ENCODE results near the gene ZSCAN18. TPM values are rescaled to one million over a fixed set of nuclear protein-coding genes. Genes with fewer than 3 reads are reported as not detected.
"Not testable (repeated sequence)": the region's sequence is repeated elsewhere in the genome, so short reads cannot be mapped to it uniquely, and the experiment has no call there.

The ZSCAN18 gene
- 3.0 TPM in 2 replicates for total RNA-seq

- peaks cover 4% of the 10 kb centered on the region for H3K36me3 Mint-ChIP-seq (ENCODE audit: low read depth)
- H3K27ac Mint-ChIP-seq = peak within 1 kb of the TSS; percentile 88
- peak; percentile 76 for DNase-seq (ENCODE audit: low spot score)
- H3K4me3 Mint-ChIP-seq (ENCODE audit: low read depth) = peak within 1 kb of the TSS; percentile 77
- H3K4me1 Mint-ChIP-seq (ENCODE audit: low read depth) = no peaks in the 10 kb centered on the region
- intact Hi-C loops (cut with micrococcal nuclease) = no loop called here
- no peaks in the 10 kb centered on the region for H3K27me3 Mint-ChIP-seq (ENCODE audit: low read depth)
- H3K9me3 Mint-ChIP-seq = peaks cover 42% of the 10 kb centered on the region
Observed at GRCh38 chr19:58097781-58098681, at the start of gene ZSCAN18. Gene ZSCAN18, minus strand, starts transcription at chr19:58098231. Its CDS starts 7,964 bp downstream, at chr19:58090267.

- DNase-seq (ENCODE audit: low spot score); intact Hi-C loops (cut with micrococcal nuclease): not testable (repeated sequence)
Observed at GRCh38 chr19:58147475-58147874, 49.4 kb upstream of the ZSCAN18 start.

GRCh38 chr19:58145849-58146248 is 47.8 kb upstream of the ZSCAN18 start:
- Mint-ChIP-seq H3K27ac (no peak overlapping the region), H3K4me3 (ENCODE audit: low read depth) (no peak overlapping the region), H3K4me1 (ENCODE audit: low read depth) (peaks cover 3% of the 10 kb centered on the region), H3K27me3 (ENCODE audit: low read depth) (no peaks in the 10 kb centered on the region), H3K9me3 (peaks cover 40% of the 10 kb centered on the region), H3K36me3 (ENCODE audit: low read depth) (peaks cover 26% of the 10 kb centered on the region)
- intact Hi-C loops (cut with micrococcal nuclease) = no loop called here
- no peak for DNase-seq (ENCODE audit: low spot score)

More at GRCh38 chr19:58147475-58147874, 49.4 kb upstream of the ZSCAN18 start:
- H3K27ac Mint-ChIP-seq; H3K4me1 Mint-ChIP-seq (ENCODE audit: low read depth); H3K4me3 Mint-ChIP-seq (ENCODE audit: low read depth); H3K27me3 Mint-ChIP-seq (ENCODE audit: low read depth): not testable (repeated sequence)
- H3K36me3 Mint-ChIP-seq (ENCODE audit: low read depth) = peaks cover 27% of the 10 kb centered on the region
- H3K9me3 Mint-ChIP-seq = peaks cover 45% of the 10 kb centered on the region

- Mint-ChIP-seq H3K9me3 (peaks cover 73% of the 10 kb centered on the region), H3K27ac (no peak overlapping the region)
- intact Hi-C loops (cut with micrococcal nuclease) = no loop called here
Observed at GRCh38 chr19:58134244-58134643, 36.2 kb upstream of the ZSCAN18 start.

GRCh38 chr19:58129284-58129683 is 31.3 kb upstream of the ZSCAN18 start:
- Mint-ChIP-seq H3K9me3 (peaks cover 80% of the 10 kb centered on the region), H3K27ac (no peak overlapping the region), H3K4me3 (ENCODE audit: low read depth) (no peak overlapping the region), H3K4me1 (ENCODE audit: low read depth) (no peaks in the 10 kb centered on the region), H3K36me3 (ENCODE audit: low read depth) (peaks cover 57% of the 10 kb centered on the region), H3K27me3 (ENCODE audit: low read depth) (no peaks in the 10 kb centered on the region)
- intact Hi-C loops (cut with micrococcal nuclease) = no loop called here
- DNase-seq (ENCODE audit: low spot score) = no peak

More at GRCh38 chr19:58134244-58134643, 36.2 kb upstream of the ZSCAN18 start:
- Mint-ChIP-seq H3K27me3 (ENCODE audit: low read depth) (no peaks in the 10 kb centered on the region), H3K4me3 (ENCODE audit: low read depth) (no peak overlapping the region), H3K36me3 (ENCODE audit: low read depth) (peaks cover 66% of the 10 kb centered on the region), H3K4me1 (ENCODE audit: low read depth) (no peaks in the 10 kb centered on the region)
- no peak for DNase-seq (ENCODE audit: low spot score)

GRCh38 chr19:58128041-58128685 is 30.1 kb upstream of the ZSCAN18 start:
- no peaks in the 10 kb centered on the region for H3K27me3 Mint-ChIP-seq (ENCODE audit: low read depth)
- intact Hi-C loops (cut with micrococcal nuclease) = no loop called here
- peaks cover 46% of the 10 kb centered on the region for H3K36me3 Mint-ChIP-seq (ENCODE audit: low read depth)
- no peak overlapping the region for H3K4me3 Mint-ChIP-seq (ENCODE audit: low read depth)
- no peak for DNase-seq (ENCODE audit: low spot score)
- peaks cover 79% of the 10 kb centered on the region for H3K9me3 Mint-ChIP-seq
- H3K27ac Mint-ChIP-seq = no peak overlapping the region
- H3K4me1 Mint-ChIP-seq (ENCODE audit: low read depth) = no peaks in the 10 kb centered on the region

GRCh38 chr19:58123354-58123753 is 25.3 kb upstream of the ZSCAN18 start:
- H3K27me3 Mint-ChIP-seq (ENCODE audit: low read depth) = no peaks in the 10 kb centered on the region

GRCh38 chr19:58118979-58119733 is 21.1 kb upstream of the ZSCAN18 start:
- Mint-ChIP-seq H3K27me3 (ENCODE audit: low read depth) (no peaks in the 10 kb centered on the region), H3K4me1 (ENCODE audit: low read depth) (no peaks in the 10 kb centered on the region), H3K36me3 (ENCODE audit: low read depth) (peaks cover 14% of the 10 kb centered on the region), H3K4me3 (ENCODE audit: low read depth) (no peak overlapping the region), H3K9me3 (peaks cover 82% of the 10 kb centered on the region), H3K27ac (no peak overlapping the region)
- no peak for DNase-seq (ENCODE audit: low spot score)
- intact Hi-C loops (cut with micrococcal nuclease) = no loop called here

More at GRCh38 chr19:58123354-58123753, 25.3 kb upstream of the ZSCAN18 start:
- no peak overlapping the region for H3K4me3 Mint-ChIP-seq (ENCODE audit: low read depth)
- no peaks in the 10 kb centered on the region for H3K4me1 Mint-ChIP-seq (ENCODE audit: low read depth)
- peaks cover 85% of the 10 kb centered on the region for H3K9me3 Mint-ChIP-seq
- intact Hi-C loops (cut with micrococcal nuclease) = no loop called here
- peaks cover 17% of the 10 kb centered on the region for H3K36me3 Mint-ChIP-seq (ENCODE audit: low read depth)
- no peak overlapping the region for H3K27ac Mint-ChIP-seq
- DNase-seq (ENCODE audit: low spot score) = no peak

GRCh38 chr19:58117841-58118575 is 20.0 kb upstream of the ZSCAN18 start:
- H3K9me3 Mint-ChIP-seq = peaks cover 78% of the 10 kb centered on the region
- H3K27ac Mint-ChIP-seq = no peak overlapping the region
- intact Hi-C loops (cut with micrococcal nuclease) = no loop called here
- H3K36me3 Mint-ChIP-seq (ENCODE audit: low read depth) = peaks cover 14% of the 10 kb centered on the region
- H3K4me3 Mint-ChIP-seq (ENCODE audit: low read depth) = no peak overlapping the region
- no peak for DNase-seq (ENCODE audit: low spot score)
- no peaks in the 10 kb centered on the region for H3K4me1 Mint-ChIP-seq (ENCODE audit: low read depth)
- H3K27me3 Mint-ChIP-seq (ENCODE audit: low read depth) = no peaks in the 10 kb centered on the region

GRCh38 chr19:58108546-58108817 is 10.5 kb upstream of the ZSCAN18 start:
- H3K27ac Mint-ChIP-seq = no peak overlapping the region
- intact Hi-C loops (cut with micrococcal nuclease) = no loop called here
- H3K36me3 Mint-ChIP-seq (ENCODE audit: low read depth) = peaks cover 7% of the 10 kb centered on the region
- no peak overlapping the region for H3K4me3 Mint-ChIP-seq (ENCODE audit: low read depth)
- no peaks in the 10 kb centered on the region for H3K27me3 Mint-ChIP-seq (ENCODE audit: low read depth)
- no peaks in the 10 kb centered on the region for H3K4me1 Mint-ChIP-seq (ENCODE audit: low read depth)
- peaks cover 66% of the 10 kb centered on the region for H3K9me3 Mint-ChIP-seq
- DNase-seq (ENCODE audit: low spot score) = no peak

GRCh38 chr19:58107778-58108545 is 9.9 kb upstream of the ZSCAN18 start:
- Mint-ChIP-seq H3K9me3 (peaks cover 65% of the 10 kb centered on the region), H3K4me1 (ENCODE audit: low read depth) (no peaks in the 10 kb centered on the region), H3K36me3 (ENCODE audit: low read depth) (peaks cover 8% of the 10 kb centered on the region), H3K27me3 (ENCODE audit: low read depth) (no peaks in the 10 kb centered on the region), H3K27ac (no peak overlapping the region), H3K4me3 (ENCODE audit: low read depth) (no peak overlapping the region)
- intact Hi-C loops (cut with micrococcal nuclease) = no loop called here
- no peak for DNase-seq (ENCODE audit: low spot score)

- peaks cover 43% of the 10 kb centered on the region for H3K9me3 Mint-ChIP-seq
- peak overlapping the region; percentile 88 for H3K27ac Mint-ChIP-seq
- H3K4me1 Mint-ChIP-seq (ENCODE audit: low read depth) = no peaks in the 10 kb centered on the region
- no peak for DNase-seq (ENCODE audit: low spot score)
- H3K4me3 Mint-ChIP-seq (ENCODE audit: low read depth) = peak overlapping the region; percentile 77
- intact Hi-C loops (cut with micrococcal nuclease) = no loop called here
- no peaks in the 10 kb centered on the region for H3K27me3 Mint-ChIP-seq (ENCODE audit: low read depth)
- H3K36me3 Mint-ChIP-seq (ENCODE audit: low read depth) = peaks cover 4% of the 10 kb centered on the region
Observed at GRCh38 chr19:58098682-58098998, 609 bp upstream of the ZSCAN18 start.

Measured in activated T-helper 2 cell treated with anti-CD3 and anti-CD28 coated beads, Interferon-gamma antibody, Interleukin-2, Interleukin-4, amounts not matched to agents 10 μg/mL and 5 μg/mL and 100 μg/mL, durations not matched to agents 14 hours and 24 hours and 36 hours (primary cell).